ENCODE measurements around the gene DGKH.

DNA sequence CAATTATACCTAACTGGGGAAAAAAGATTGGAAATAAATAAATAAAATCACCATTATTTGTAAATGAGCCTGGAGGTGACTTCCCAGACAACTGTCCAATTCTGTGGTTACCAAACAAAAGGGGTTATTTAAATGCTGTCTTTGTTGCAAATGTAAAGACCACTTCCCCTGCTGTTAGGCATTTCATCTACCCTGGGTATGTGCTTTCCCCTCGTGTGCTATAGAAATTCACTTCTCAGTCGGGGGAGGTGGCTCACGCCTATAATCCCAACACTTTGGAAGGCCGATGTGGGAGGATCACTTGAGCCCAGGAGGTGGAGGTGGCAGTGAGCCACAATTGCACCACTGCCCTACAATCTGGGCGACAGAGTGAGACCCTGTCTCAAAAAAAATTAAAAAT lies 121.6 kb downstream of the DGKH start:
- TF ChIP-seq, protein P1, sequence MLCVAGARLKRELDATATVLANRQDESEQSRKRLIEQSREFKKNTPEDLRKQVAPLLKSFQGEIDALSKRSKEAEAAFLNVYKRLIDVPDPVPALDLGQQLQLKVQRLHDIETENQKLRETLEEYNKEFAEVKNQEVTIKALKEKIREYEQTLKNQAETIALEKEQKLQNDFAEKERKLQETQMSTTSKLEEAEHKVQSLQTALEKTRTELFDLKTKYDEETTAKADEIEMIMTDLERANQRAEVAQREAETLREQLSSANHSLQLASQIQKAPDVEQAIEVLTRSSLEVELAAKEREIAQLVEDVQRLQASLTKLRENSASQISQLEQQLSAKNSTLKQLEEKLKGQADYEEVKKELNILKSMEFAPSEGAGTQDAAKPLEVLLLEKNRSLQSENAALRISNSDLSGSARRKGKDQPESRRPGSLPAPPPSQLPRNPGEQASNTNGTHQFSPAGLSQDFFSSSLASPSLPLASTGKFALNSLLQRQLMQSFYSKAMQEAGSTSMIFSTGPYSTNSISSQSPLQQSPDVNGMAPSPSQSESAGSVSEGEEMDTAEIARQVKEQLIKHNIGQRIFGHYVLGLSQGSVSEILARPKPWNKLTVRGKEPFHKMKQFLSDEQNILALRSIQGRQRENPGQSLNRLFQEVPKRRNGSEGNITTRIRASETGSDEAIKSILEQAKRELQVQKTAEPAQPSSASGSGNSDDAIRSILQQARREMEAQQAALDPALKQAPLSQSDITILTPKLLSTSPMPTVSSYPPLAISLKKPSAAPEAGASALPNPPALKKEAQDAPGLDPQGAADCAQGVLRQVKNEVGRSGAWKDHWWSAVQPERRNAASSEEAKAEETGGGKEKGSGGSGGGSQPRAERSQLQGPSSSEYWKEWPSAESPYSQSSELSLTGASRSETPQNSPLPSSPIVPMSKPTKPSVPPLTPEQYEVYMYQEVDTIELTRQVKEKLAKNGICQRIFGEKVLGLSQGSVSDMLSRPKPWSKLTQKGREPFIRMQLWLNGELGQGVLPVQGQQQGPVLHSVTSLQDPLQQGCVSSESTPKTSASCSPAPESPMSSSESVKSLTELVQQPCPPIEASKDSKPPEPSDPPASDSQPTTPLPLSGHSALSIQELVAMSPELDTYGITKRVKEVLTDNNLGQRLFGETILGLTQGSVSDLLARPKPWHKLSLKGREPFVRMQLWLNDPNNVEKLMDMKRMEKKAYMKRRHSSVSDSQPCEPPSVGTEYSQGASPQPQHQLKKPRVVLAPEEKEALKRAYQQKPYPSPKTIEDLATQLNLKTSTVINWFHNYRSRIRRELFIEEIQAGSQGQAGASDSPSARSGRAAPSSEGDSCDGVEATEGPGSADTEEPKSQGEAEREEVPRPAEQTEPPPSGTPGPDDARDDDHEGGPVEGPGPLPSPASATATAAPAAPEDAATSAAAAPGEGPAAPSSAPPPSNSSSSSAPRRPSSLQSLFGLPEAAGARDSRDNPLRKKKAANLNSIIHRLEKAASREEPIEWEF (IDR thresholded peaks at IDR 0.05; ENCODE audit: insufficient replicate concordance, low read depth, low read length), result no peak
- TF ChIP-seq ASH2L (IDR thresholded peaks at IDR 0.05; ENCODE audit: borderline replicate concordance, low read depth) (no peak), JUND (IDR thresholded peaks at IDR 0.05; ENCODE audit: low read depth, low read length) (no peak), POLR2A (IDR thresholded peaks at IDR 0.05; ENCODE audit: low read depth, low read length) (no peak), JUNB (IDR thresholded peaks at IDR 0.05) (no peak), SUZ12 (IDR thresholded peaks at IDR 0.05; ENCODE audit: unreplicated experiment) (no peak), TAF1 (IDR thresholded peaks at IDR 0.05; ENCODE audit: borderline replicate concordance, low read depth, low read length) (no peak), FOXM1 (IDR thresholded peaks at IDR 0.05; ENCODE audit: low read depth, low read length) (no peak), MTA3 (IDR thresholded peaks at IDR 0.05; ENCODE audit: borderline replicate concordance, low read length) (no peak)
- TF ChIP-seq, protein P2, sequence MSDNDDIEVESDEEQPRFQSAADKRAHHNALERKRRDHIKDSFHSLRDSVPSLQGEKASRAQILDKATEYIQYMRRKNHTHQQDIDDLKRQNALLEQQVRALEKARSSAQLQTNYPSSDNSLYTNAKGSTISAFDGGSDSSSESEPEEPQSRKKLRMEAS (IDR thresholded peaks at IDR 0.05; ENCODE audit: low read depth, low read length), result no peak
- TF ChIP-seq, protein P3, sequence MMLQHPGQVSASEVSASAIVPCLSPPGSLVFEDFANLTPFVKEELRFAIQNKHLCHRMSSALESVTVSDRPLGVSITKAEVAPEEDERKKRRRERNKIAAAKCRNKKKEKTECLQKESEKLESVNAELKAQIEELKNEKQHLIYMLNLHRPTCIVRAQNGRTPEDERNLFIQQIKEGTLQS (IDR thresholded peaks at IDR 0.05; ENCODE audit: borderline replicate concordance, extremely low read depth, low read depth, low read length), result no peak
- TF ChIP-seq, protein P4, sequence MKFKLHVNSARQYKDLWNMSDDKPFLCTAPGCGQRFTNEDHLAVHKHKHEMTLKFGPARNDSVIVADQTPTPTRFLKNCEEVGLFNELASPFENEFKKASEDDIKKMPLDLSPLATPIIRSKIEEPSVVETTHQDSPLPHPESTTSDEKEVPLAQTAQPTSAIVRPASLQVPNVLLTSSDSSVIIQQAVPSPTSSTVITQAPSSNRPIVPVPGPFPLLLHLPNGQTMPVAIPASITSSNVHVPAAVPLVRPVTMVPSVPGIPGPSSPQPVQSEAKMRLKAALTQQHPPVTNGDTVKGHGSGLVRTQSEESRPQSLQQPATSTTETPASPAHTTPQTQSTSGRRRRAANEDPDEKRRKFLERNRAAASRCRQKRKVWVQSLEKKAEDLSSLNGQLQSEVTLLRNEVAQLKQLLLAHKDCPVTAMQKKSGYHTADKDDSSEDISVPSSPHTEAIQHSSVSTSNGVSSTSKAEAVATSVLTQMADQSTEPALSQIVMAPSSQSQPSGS (IDR thresholded peaks at IDR 0.05; ENCODE audit: low read length), result no peak
- TF ChIP-seq, protein P5, sequence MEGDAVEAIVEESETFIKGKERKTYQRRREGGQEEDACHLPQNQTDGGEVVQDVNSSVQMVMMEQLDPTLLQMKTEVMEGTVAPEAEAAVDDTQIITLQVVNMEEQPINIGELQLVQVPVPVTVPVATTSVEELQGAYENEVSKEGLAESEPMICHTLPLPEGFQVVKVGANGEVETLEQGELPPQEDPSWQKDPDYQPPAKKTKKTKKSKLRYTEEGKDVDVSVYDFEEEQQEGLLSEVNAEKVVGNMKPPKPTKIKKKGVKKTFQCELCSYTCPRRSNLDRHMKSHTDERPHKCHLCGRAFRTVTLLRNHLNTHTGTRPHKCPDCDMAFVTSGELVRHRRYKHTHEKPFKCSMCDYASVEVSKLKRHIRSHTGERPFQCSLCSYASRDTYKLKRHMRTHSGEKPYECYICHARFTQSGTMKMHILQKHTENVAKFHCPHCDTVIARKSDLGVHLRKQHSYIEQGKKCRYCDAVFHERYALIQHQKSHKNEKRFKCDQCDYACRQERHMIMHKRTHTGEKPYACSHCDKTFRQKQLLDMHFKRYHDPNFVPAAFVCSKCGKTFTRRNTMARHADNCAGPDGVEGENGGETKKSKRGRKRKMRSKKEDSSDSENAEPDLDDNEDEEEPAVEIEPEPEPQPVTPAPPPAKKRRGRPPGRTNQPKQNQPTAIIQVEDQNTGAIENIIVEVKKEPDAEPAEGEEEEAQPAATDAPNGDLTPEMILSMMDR (IDR thresholded peaks at IDR 0.05 in 2 of 3, conservative IDR thresholded peaks at IDR 0.05 in 1 of 3; ENCODE audit: control insufficient read depth in 2 of 3, extremely low read depth in 1 of 3, insufficient read depth in 1 of 3, low read depth in 3 of 3, low read length in 3 of 3), result no peak
- TF ChIP-seq, protein P6, sequence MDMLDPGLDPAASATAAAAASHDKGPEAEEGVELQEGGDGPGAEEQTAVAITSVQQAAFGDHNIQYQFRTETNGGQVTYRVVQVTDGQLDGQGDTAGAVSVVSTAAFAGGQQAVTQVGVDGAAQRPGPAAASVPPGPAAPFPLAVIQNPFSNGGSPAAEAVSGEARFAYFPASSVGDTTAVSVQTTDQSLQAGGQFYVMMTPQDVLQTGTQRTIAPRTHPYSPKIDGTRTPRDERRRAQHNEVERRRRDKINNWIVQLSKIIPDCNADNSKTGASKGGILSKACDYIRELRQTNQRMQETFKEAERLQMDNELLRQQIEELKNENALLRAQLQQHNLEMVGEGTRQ (IDR thresholded peaks at IDR 0.05; ENCODE audit: borderline replicate concordance, low read depth, low read length), result no peak
